ENCODE measurements around the gene UQCRH.

UQCRH gene

DNA sequence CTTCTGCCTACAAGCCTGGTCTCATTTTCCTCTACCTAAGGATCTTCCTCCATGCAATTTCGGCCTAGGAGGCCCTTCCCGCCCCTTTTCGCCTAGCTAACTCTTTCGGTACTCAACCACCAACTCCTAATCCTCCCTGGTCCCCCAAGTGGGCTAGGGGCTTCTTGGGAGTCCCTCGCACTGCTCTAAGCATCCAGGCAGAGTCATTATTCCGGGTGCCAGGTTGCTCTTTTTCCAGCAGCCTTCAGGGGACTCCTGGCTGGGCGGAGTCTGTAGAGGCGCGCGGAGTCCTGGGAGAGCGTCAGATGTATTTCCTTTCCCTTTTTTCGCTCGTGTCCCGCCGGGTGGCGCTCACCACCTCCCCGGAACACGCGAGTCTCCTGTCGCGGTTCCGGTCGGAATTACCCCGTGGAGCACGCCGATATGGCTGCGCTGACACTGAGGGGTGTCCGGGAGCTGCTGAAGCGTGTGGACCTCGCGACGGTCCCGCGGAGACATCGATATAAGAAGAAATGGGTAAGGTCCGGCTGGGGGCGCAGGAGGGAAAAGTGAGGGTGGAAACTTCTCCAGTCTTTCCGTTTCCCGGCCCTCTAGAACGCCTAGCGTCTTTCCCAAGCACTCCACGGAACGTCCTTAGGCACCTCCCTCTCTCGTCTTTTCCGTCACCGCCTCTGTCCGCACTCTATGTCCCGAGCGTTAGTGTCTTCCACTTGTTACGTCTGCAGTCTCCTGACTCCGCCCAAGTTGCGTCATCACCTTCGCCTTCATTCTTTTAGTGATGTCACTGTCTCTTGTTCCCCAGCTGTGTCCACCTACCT is 37.1 kb downstream of the UQCRH start, which contains the start of gene NSUN4:
TSS of gene NSUN4 (plus strand) at position 404 of the 818 bp plus-strand sequence. CDS start at position 424, 20 bp downstream.
- Histone ChIP-seq H3K9ac (ENCODE audit: low read length) (peak within 1 kb of the TSS; percentile 82), H3K27me3 (ENCODE audit: low read length) (no peaks in the 10 kb centered on the region), H3K4me3 (ENCODE audit: insufficient read depth, low read length, poor library complexity, severe bottlenecking) (peak within 1 kb of the TSS; percentile 95), H3K79me2 (ENCODE audit: insufficient read depth, low read length) (peaks cover 34% of the 10 kb centered on the region), H3F3A (ENCODE audit: insufficient read depth) (peaks cover 10% of the 10 kb centered on the region; the same call in 1 of the 2 replicates), H3K36me3 (ENCODE audit: low read length) (no peaks in the 10 kb centered on the region), H4K20me1 (ENCODE audit: low read depth, low read length) (no peaks in the 10 kb centered on the region), H3K27ac (ENCODE audit: low read depth, low read length) (peak within 1 kb of the TSS; percentile 85), H3K4me2 (ENCODE audit: low read depth, low read length, poor library complexity, severe bottlenecking) (peak within 1 kb of the TSS; percentile 99), H3K9me2 (replicated peaks; ENCODE audit: insufficient read depth, low read length) (no peaks in the 10 kb centered on the region), H2AFZ (ENCODE audit: low read depth, low read length, severe bottlenecking) (peak within 1 kb of the TSS; percentile 82), H3K9me3 (ENCODE audit: insufficient read depth, low read length) (no peaks in the 10 kb centered on the region)
- no peak for TF ChIP-seq EZH2phosphoT487 (conservative IDR thresholded peaks at IDR 0.05; ENCODE audit: low read length)
- TF ChIP-seq, protein P1, sequence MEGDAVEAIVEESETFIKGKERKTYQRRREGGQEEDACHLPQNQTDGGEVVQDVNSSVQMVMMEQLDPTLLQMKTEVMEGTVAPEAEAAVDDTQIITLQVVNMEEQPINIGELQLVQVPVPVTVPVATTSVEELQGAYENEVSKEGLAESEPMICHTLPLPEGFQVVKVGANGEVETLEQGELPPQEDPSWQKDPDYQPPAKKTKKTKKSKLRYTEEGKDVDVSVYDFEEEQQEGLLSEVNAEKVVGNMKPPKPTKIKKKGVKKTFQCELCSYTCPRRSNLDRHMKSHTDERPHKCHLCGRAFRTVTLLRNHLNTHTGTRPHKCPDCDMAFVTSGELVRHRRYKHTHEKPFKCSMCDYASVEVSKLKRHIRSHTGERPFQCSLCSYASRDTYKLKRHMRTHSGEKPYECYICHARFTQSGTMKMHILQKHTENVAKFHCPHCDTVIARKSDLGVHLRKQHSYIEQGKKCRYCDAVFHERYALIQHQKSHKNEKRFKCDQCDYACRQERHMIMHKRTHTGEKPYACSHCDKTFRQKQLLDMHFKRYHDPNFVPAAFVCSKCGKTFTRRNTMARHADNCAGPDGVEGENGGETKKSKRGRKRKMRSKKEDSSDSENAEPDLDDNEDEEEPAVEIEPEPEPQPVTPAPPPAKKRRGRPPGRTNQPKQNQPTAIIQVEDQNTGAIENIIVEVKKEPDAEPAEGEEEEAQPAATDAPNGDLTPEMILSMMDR (IDR thresholded peaks at IDR 0.05; ENCODE audit: insufficient read depth, low read length, poor library complexity, severe bottlenecking), result peak; percentile 87

DNA sequence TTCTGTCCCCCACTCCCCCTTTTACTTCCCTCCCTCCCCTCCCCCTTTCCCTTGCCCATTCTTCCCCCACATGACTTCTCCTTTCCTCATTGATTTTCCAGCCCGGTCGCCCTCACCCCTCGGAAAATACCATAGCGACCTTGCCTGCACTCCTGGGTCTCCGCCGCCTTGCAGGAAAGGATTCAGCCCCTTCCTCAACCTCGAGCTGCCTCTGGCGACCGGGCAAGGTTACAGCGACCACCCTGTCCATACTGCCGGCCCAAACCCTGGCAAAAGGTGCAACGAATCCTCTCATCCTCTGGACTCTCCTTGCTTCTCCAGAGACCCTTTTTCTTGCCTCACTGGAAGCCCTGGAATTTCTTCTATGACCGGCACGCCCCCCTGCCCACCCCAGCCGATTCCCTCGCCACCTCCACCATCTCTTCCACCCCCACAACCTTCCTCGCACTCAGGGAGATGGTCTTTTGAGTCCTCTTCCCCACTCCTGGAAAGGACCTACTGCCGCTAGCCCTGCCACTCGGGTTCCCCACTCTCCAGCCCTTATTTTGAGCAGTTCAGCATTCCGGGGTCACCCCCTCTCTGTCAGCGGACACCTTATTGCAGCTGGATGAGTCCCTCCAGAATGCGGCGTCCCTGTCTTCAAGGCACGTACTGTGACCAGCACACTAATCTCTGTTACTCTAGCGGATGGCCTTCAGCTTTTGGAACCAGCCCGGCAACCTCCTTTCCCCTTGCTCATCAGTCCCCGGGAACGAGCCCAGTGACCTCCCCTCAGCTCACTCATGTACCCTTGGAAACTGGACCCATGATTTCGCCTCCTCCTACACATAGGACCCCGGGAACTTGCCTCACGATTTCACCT is 38.0 kb downstream of the UQCRH start:
- H3K4me2 ChIP-seq (ENCODE audit: low read depth, low read length, poor library complexity, severe bottlenecking), result peak overlapping the region; percentile 99
- H2AFZ ChIP-seq (ENCODE audit: low read depth, low read length, severe bottlenecking), result no peak overlapping the region
- no peaks in the 10 kb centered on the region for H3K9me3 ChIP-seq (ENCODE audit: insufficient read depth, low read length)
- H3K4me3 ChIP-seq (ENCODE audit: insufficient read depth, low read length, poor library complexity, severe bottlenecking), result peak overlapping the region; percentile 95
- H3K79me2 ChIP-seq (ENCODE audit: insufficient read depth, low read length), result peaks cover 34% of the 10 kb centered on the region
- peak overlapping the region; percentile 82 for H3K9ac ChIP-seq (ENCODE audit: low read length)
- no peak for TF ChIP-seq EZH2phosphoT487 (conservative IDR thresholded peaks at IDR 0.05; ENCODE audit: low read length)
- TF ChIP-seq, protein P1 (IDR thresholded peaks at IDR 0.05; ENCODE audit: insufficient read depth, low read length, poor library complexity, severe bottlenecking), result no peak
- H3K27me3 ChIP-seq (ENCODE audit: low read length), result no peaks in the 10 kb centered on the region
- H3K36me3 ChIP-seq (ENCODE audit: low read length), result no peaks in the 10 kb centered on the region
- no peaks in the 10 kb centered on the region for H4K20me1 ChIP-seq (ENCODE audit: low read depth, low read length)
- H3F3A ChIP-seq (ENCODE audit: insufficient read depth), result peaks cover 10% of the 10 kb centered on the region; the same call in 1 of the 2 replicates
- peak overlapping the region; percentile 85 for H3K27ac ChIP-seq (ENCODE audit: low read depth, low read length)
- H3K9me2 ChIP-seq (replicated peaks; ENCODE audit: insufficient read depth, low read length), result no peaks in the 10 kb centered on the region

DNA sequence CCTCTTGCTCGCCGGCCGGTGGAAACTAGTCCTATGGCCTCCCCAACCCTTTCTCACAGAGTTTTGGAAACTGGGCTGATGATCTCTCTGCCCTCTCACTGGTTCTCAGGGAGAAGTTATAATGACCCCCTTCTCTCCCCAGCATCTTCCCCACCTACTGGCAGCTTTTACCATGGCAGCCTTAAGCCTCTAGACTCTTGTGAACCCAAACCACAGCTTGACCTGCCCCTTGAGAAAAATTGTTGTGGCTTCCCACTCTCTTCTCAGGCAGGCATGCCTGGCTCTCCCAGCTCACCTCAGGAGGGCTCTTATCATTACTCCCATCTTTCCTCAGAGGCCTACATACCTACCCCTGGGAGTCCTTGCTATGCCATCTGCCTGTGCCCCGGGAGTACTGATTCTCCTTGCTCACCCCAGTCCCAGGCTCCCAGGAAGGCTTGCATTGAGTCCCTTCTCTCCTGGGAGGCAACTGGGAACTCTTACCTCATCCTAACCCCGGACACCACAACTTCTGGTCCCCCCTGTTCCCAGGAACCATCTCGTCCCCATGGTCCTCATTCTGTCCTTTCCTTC is 38.7 kb downstream of the UQCRH start:
- Histone ChIP-seq H4K20me1 (ENCODE audit: low read depth, low read length) (no peaks in the 10 kb centered on the region), H3K9ac (ENCODE audit: low read length) (no peak overlapping the region)

More for the DNA sequence above, 38.7 kb downstream of the UQCRH start:
- Histone ChIP-seq H3K4me2 (ENCODE audit: low read depth, low read length, poor library complexity, severe bottlenecking) (peak overlapping the region; percentile 99), H3K4me3 (ENCODE audit: insufficient read depth, low read length, poor library complexity, severe bottlenecking) (no peak overlapping the region), H3K27ac (ENCODE audit: low read depth, low read length) (no peak overlapping the region), H3F3A (ENCODE audit: insufficient read depth) (peaks cover 10% of the 10 kb centered on the region; the same call in 1 of the 2 replicates), H3K9me2 (replicated peaks; ENCODE audit: insufficient read depth, low read length) (no peaks in the 10 kb centered on the region), H3K79me2 (ENCODE audit: insufficient read depth, low read length) (peaks cover 34% of the 10 kb centered on the region), H2AFZ (ENCODE audit: low read depth, low read length, severe bottlenecking) (no peak overlapping the region), H3K36me3 (ENCODE audit: low read length) (no peaks in the 10 kb centered on the region), H3K27me3 (ENCODE audit: low read length) (no peaks in the 10 kb centered on the region), H3K9me3 (ENCODE audit: insufficient read depth, low read length) (no peaks in the 10 kb centered on the region)
- TF ChIP-seq, protein P1 (IDR thresholded peaks at IDR 0.05; ENCODE audit: insufficient read depth, low read length, poor library complexity, severe bottlenecking), result peak; percentile 17
- no peak for TF ChIP-seq EZH2phosphoT487 (conservative IDR thresholded peaks at IDR 0.05; ENCODE audit: low read length)
